Activated CD8-positive, alpha-beta T cell treated with anti-CD3 and anti-CD28 coated beads for 36 hours (primary cell): ENCODE measurements around the gene TBC1D23. TPM values are rescaled to one million over a fixed set of nuclear protein-coding genes. Genes with fewer than 3 reads are reported as not detected.
A peak's percentile ranks its signal among the peaks of the same experiment; 100 is the strongest.

Source experiments
- ATAC-seq: fragments of 200-7000 bp; cut with Tn5 transposase; one replicate; pipeline ENCODE4 v1.10.0; 2021; ENCODE audit warnings: mild to moderate bottlenecking, moderate library complexity
- CTCF ChIA-PET: fragments of 350-600 bp; sonication (Branson Sonifier 250); formaldehyde crosslinking; loops from one replicate; lab custom pipeline; 2021; ENCODE audit warnings: antibody characterized with exemption; lab: Charles Lee
- POLR2A ChIA-PET: fragments of 350-600 bp; sonication (Branson Sonifier 250); formaldehyde crosslinking; loops from one replicate; lab custom pipeline; 2021; ENCODE audit warnings: antibody characterized with exemption; lab: Charles Lee
- DNase-seq: peaks from one replicate; pipeline ENCODE4 v3.0.0-alpha.2; 2020
- H3K27ac Mint-ChIP-seq: one replicate; pipeline ENCODE4 v1.8.0; 2021; ENCODE audit warnings: mild to moderate bottlenecking, mixed read lengths
- H3K27me3 Mint-ChIP-seq: one replicate; pipeline ENCODE4 v1.8.0; 2021; ENCODE audit warnings: mixed read lengths
- H3K36me3 Mint-ChIP-seq: one replicate; pipeline ENCODE4 v1.8.0; 2021; ENCODE audit warnings: low read depth, mixed read lengths
- H3K4me1 Mint-ChIP-seq: one replicate; pipeline ENCODE4 v1.8.0; 2021; ENCODE audit warnings: low read depth, mixed read lengths
- H3K4me3 Mint-ChIP-seq: one replicate; pipeline ENCODE4 v1.8.0; 2021; ENCODE audit warnings: mild to moderate bottlenecking, moderate library complexity, mixed read lengths
- H3K9me3 Mint-ChIP-seq: one replicate; pipeline ENCODE4 v1.8.0; 2021; ENCODE audit warnings: mixed read lengths
- CTCF ChIP-seq: fragments of 200-600 bp; IDR thresholded peaks from one replicate; pipeline ENCODE4 v1.8.0; 2022; ENCODE audit warnings: antibody characterized with exemption, mild to moderate bottlenecking
- intact Hi-C: fragments of 100-400 bp; cut with micrococcal nuclease; formaldehyde crosslinking; loops from one replicate; pipeline ENCODE4 v1.10.0; 2022
- total RNA-seq, 2 experiments: library from RNA; stranded (reverse); gene quantifications; one replicate each; pipeline ENCODE4 v1.2.3, GENCODE V29; 2021

The TBC1D23 gene
- total RNA-seq, 2 experiments from 2014 or later, result 14.4 to 20.5 TPM

- H3K4me1 Mint-ChIP-seq, result peaks cover 13% of the 10 kb centered on the region
- no peaks in the 10 kb centered on the region for H3K36me3 Mint-ChIP-seq
- TF ChIP-seq CTCF, result peak; percentile 78
- POLR2A ChIA-PET, result interaction anchor here (1.0 kb wide), 1 partner anchor 185 kb away, joined by 7 read pairs; no protein-coding TSS in a partner anchor
- intact Hi-C loops, result loop anchor here (1.0 to 2.0 kb wide), 2 partner anchors 186 to 423 kb away; no protein-coding TSS in a partner anchor
- CTCF ChIA-PET, result interaction anchor here (0.6 to 5.2 kb wide), 52 partner anchors 8 to 446 kb away, joined by 3 to 85 read pairs (median 4); partner anchors contain the start of gene CMSS1
- H3K27me3 Mint-ChIP-seq, result no peaks in the 10 kb centered on the region
- H3K9me3 Mint-ChIP-seq, result no peaks in the 10 kb centered on the region
- peak; percentile 83 for ATAC-seq
- no peak overlapping the region for H3K27ac Mint-ChIP-seq
- DNase-seq, result peak; percentile 67
- H3K4me3 Mint-ChIP-seq, result no peak overlapping the region
Measured at GRCh38 chr3:100254168-100254777, 6.5 kb upstream of the TBC1D23 start.

GRCh38 chr3:100256731-100257151, 4.1 kb upstream of the TBC1D23 start:
- Mint-ChIP-seq H3K4me1 (peaks cover 26% of the 10 kb centered on the region), H3K4me3 (no peak overlapping the region), H3K27ac (no peak overlapping the region), H3K9me3 (no peaks in the 10 kb centered on the region), H3K27me3 (no peaks in the 10 kb centered on the region), H3K36me3 (no peaks in the 10 kb centered on the region)
- no peak for DNase-seq
- TF ChIP-seq CTCF, result no peak
- no peak for ATAC-seq
- intact Hi-C loops, result no loop called here
- ChIA-PET POLR2A (interaction anchor here (1.0 to 1.3 kb wide), 2 partner anchors 11 to 188 kb away, joined by 3 read pairs; no protein-coding TSS in a partner anchor), CTCF (interaction anchor here (1.0 to 5.2 kb wide), 6 partner anchors 166 to 425 kb away, joined by 4 to 85 read pairs (median 10); no protein-coding TSS in a partner anchor)

GRCh38 chr3:100257586-100257985, 3.2 kb upstream of the TBC1D23 start:
- Mint-ChIP-seq H3K36me3 (no peaks in the 10 kb centered on the region), H3K9me3 (no peaks in the 10 kb centered on the region), H3K27ac (no peak overlapping the region), H3K27me3 (no peaks in the 10 kb centered on the region), H3K4me1 (peaks cover 30% of the 10 kb centered on the region), H3K4me3 (no peak overlapping the region)
- POLR2A ChIA-PET, result interaction anchor here (1.0 to 1.3 kb wide), 2 partner anchors 12 to 189 kb away, joined by 3 read pairs; no protein-coding TSS in a partner anchor
- intact Hi-C loops, result no loop called here
- ATAC-seq (no peak), DNase-seq (peak; percentile 18)
- no peak for TF ChIP-seq CTCF
- CTCF ChIA-PET, result interaction anchor here (1.0 to 5.2 kb wide), 6 partner anchors 11 to 426 kb away, joined by 4 to 85 read pairs (median 10); no protein-coding TSS in a partner anchor

GRCh38 chr3:100260081-100260684, 609 bp upstream of the TBC1D23 start:
- peaks cover 53% of the 10 kb centered on the region for H3K4me1 Mint-ChIP-seq
- ATAC-seq, result no peak
- peak overlapping the region; percentile 93 for H3K27ac Mint-ChIP-seq
- H3K36me3 Mint-ChIP-seq, result no peaks in the 10 kb centered on the region
- ChIA-PET CTCF (interaction anchor here (0.8 to 2.6 kb wide), 7 partner anchors 9 to 442 kb away, joined by 3 to 20 read pairs (median 4); partner anchors contain the start of gene CMSS1), POLR2A (interaction anchor here (0.9 to 2.5 kb wide), 5 partner anchors 10 to 442 kb away, joined by 3 to 8 read pairs (median 6); partner anchors contain the start of gene CMSS1)
- no peaks in the 10 kb centered on the region for H3K9me3 Mint-ChIP-seq
- H3K27me3 Mint-ChIP-seq, result no peaks in the 10 kb centered on the region
- no peak for TF ChIP-seq CTCF
- peak overlapping the region; percentile 88 for H3K4me3 Mint-ChIP-seq
- intact Hi-C loops, result no loop called here
- DNase-seq, result no peak
